Measurements from ENCODE around the gene PPP4C. TPM values are rescaled to one million over a fixed set of nuclear protein-coding genes. Genes with fewer than 3 reads are reported as not detected.

Gene PPP4C
- total RNA-seq, 1 experiment from 2014 or later = 165 TPM

- Histone ChIP-seq H3K4me3 (replicated peaks in 1 of 2; ENCODE audit: low read depth in 1 of 2, low read length in 2 of 2) (peak overlapping the region; percentile 23 to 33; a peak in 2 of 4 replicates), H2AFZ (ENCODE audit: low read depth, low read length, poor library complexity, severe bottlenecking) (no peak overlapping the region), H3K9me2 (ENCODE audit: insufficient read depth) (no peaks in the 10 kb centered on the region), H3K27ac (ENCODE audit: low read depth, low read length) (peak overlapping the region; percentile 37; the same call in 1 of the 2 replicates), H3K27me3 (ENCODE audit: insufficient read depth, low read length) (no peaks in the 10 kb centered on the region), H3K36me3 (ENCODE audit: control insufficient read depth in 1 of 2, insufficient read depth in 2 of 2, low read length in 2 of 2) (no peaks in the 10 kb centered on the region), H3K4me1 (ENCODE audit: control insufficient read depth in 1 of 2, insufficient read depth in 2 of 2, low read length in 2 of 2) (peaks cover 8 to 42% of the 10 kb centered on the region in 2 experiments), H3K79me2 (ENCODE audit: insufficient read depth, low read length) (no peaks in the 10 kb centered on the region), H3K9me3 (ENCODE audit: control insufficient read depth in 1 of 2, insufficient read depth in 1 of 2, low read depth in 1 of 2, low read length in 2 of 2) (peaks cover 3 to 18% of the 10 kb centered on the region in 2 experiments; a peak in 2 of 4 replicates), H3K9ac (ENCODE audit: low read length) (no peak overlapping the region), H3K4me2 (ENCODE audit: low read length) (peak overlapping the region; percentile 56), H4K20me1 (ENCODE audit: insufficient read depth) (no peaks in the 10 kb centered on the region)
- ChIA-PET POLR2A (no interaction called here), RAD21 (ENCODE audit: low non-redundant PET in 1 of 2, low total read pairs in 2 of 2, uncharacterized antibody in 2 of 2, unreplicated experiment in 2 of 2) (no interaction called here), CTCF (interaction anchor here (6.3 kb wide), 1 partner anchor 16 kb away, joined by 48 read pairs; no protein-coding TSS in a partner anchor)
- no peak for TF ChIP-seq SP1 (IDR thresholded peaks at IDR 0.05; ENCODE audit: low read depth)
- TF ChIP-seq EGR1 (IDR thresholded peaks at IDR 0.05; ENCODE audit: low read depth) = no peak
- no peak for TF ChIP-seq FOSL1 (IDR thresholded peaks at IDR 0.05; ENCODE audit: low read depth)
- TF ChIP-seq, protein P1, sequence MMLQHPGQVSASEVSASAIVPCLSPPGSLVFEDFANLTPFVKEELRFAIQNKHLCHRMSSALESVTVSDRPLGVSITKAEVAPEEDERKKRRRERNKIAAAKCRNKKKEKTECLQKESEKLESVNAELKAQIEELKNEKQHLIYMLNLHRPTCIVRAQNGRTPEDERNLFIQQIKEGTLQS (IDR thresholded peaks at IDR 0.05) = no peak
- no peak for TF ChIP-seq REST (IDR thresholded peaks at IDR 0.05; ENCODE audit: low read depth)
- no peak for TF ChIP-seq ZBTB33 (IDR thresholded peaks at IDR 0.05; ENCODE audit: extremely low read depth, insufficient replicate concordance, low read length)
- TF ChIP-seq MAX (IDR thresholded peaks at IDR 0.05) = no peak
- TF ChIP-seq SIN3A (IDR thresholded peaks at IDR 0.05; ENCODE audit: low read depth) = no peak
- TF ChIP-seq EZH2 (IDR thresholded peaks at IDR 0.05) = no peak
- intact Hi-C loops (cut with micrococcal nuclease) = no loop called here
- BruUV-seq (replicated peaks) = no TSS peak
- ATAC-seq = no peak
- no peak for DNase-seq (ENCODE audit: low read depth, low spot score)
Measured at GRCh38 chr16:30095166-30096078, 19.6 kb downstream of the PPP4C start.
